RWPE1 (cell line): ENCODE data around the gene SEMA4A.
"Not testable (repeated sequence)": the region's sequence is repeated elsewhere in the genome, so short reads cannot be mapped to it uniquely, and the experiment has no call there.

ENCODE experiments used
- CTCF ChIA-PET: fragments of 350-600 bp; sonication (Branson Sonifier 250); formaldehyde crosslinking; extraction: SDS; loops from one replicate; lab custom pipeline; 2021; lab: Yijun Ruan, JAX
- POLR2A ChIA-PET: fragments of 400-600 bp; formaldehyde crosslinking; extraction: SDS; loops from one replicate; lab custom pipeline; 2020; ENCODE audit warnings: antibody characterized with exemption; ENCODE audit not compliant: low non-redundant PET; lab: Yijun Ruan, JAX
- DNase-seq: peaks from one replicate; pipeline ENCODE4 v3.0.0; 2012; ENCODE audit warnings: low spot score
- H3K27ac ChIP-seq: fragments of 450-650 bp; 2 replicates; pipeline ENCODE4 v1.5.1; 2017
- CTCF ChIP-seq: fragments of 450-650 bp; conservative IDR thresholded peaks from 2 replicates; pipeline ENCODE4 v1.5.1; 2017; ENCODE audit warnings: low read depth, mild to moderate bottlenecking

The SEMA4A gene

GRCh38 chr1:156114101-156114918 lies 39.1 kb upstream of the SEMA4A start, which contains the start of gene LMNA:
Gene LMNA (plus strand): TSS chr1:156114711. CDS start chr1:156114919, 208 bp downstream.
- no peak for TF ChIP-seq CTCF
- DNase-seq = peak; percentile 98
- peak within 1 kb of the TSS; percentile 100 for H3K27ac ChIP-seq

GRCh38 chr1:156114919-156115513 lies 38.4 kb upstream of the SEMA4A start:
- no peak for TF ChIP-seq CTCF
- ChIA-PET CTCF (interaction anchor here (0.6 to 3.5 kb wide), 4 partner anchors 19 to 181 kb away, joined by 3 to 20 read pairs (median 4); partner anchors contain the start of gene KHDC4), POLR2A (interaction anchor here (0.5 to 2.3 kb wide), 5 partner anchors 9 to 21 kb away, joined by 3 to 12 read pairs (median 5); no protein-coding TSS in a partner anchor)
- H3K27ac ChIP-seq = peak overlapping the region; percentile 100
- DNase-seq = no peak

More at GRCh38 chr1:156114101-156114918, 39.1 kb upstream of the SEMA4A start, which contains the start of gene LMNA:
- POLR2A ChIA-PET = interaction anchor here (0.7 to 2.3 kb wide), 7 partner anchors 8 to 98 kb away, joined by 3 to 12 read pairs (median 4); partner anchors contain the start of gene PMF1
- CTCF ChIA-PET = interaction anchor here (0.7 to 3.5 kb wide), 3 partner anchors 18 to 180 kb away, joined by 3 to 20 read pairs (median 4); partner anchors contain the start of gene KHDC4

- no peak for TF ChIP-seq CTCF
- ChIA-PET CTCF (interaction anchor here (0.6 to 3.5 kb wide), 4 partner anchors 15 to 107 kb away, joined by 3 to 20 read pairs (median 6); no protein-coding TSS in a partner anchor), POLR2A (interaction anchor here (0.5 to 2.3 kb wide), 6 partner anchors 12 to 21 kb away, joined by 3 to 12 read pairs (median 4); no protein-coding TSS in a partner anchor)
- H3K27ac ChIP-seq = peak overlapping the region; percentile 100
- no peak for DNase-seq
Observed at GRCh38 chr1:156115514-156116374, 37.6 kb upstream of the SEMA4A start.

GRCh38 chr1:156116731-156117130 lies 36.7 kb upstream of the SEMA4A start:
- POLR2A ChIA-PET = interaction anchor here (0.6 to 1.1 kb wide), 2 partner anchors 13 to 18 kb away, joined by 3 read pairs; no protein-coding TSS in a partner anchor
- CTCF ChIA-PET = interaction anchor here (0.6 to 1.5 kb wide), 3 partner anchors 13 to 110 kb away, joined by 3 to 5 read pairs (median 3); no protein-coding TSS in a partner anchor
- peak overlapping the region; percentile 100 for H3K27ac ChIP-seq
- DNase-seq = not testable (repeated sequence)

GRCh38 chr1:156117414-156118176 lies 35.8 kb upstream of the SEMA4A start:
- peak overlapping the region; percentile 100 for H3K27ac ChIP-seq
- no peak for TF ChIP-seq CTCF
- no peak for DNase-seq
- ChIA-PET CTCF (interaction anchor here (0.6 to 2.1 kb wide), 3 partner anchors 12 to 32 kb away, joined by 3 to 16 read pairs (median 5); no protein-coding TSS in a partner anchor), POLR2A (interaction anchor here (0.7 to 1.1 kb wide), 2 partner anchors 10 to 19 kb away, joined by 3 to 10 read pairs; no protein-coding TSS in a partner anchor)
